ENCODE measurements around the gene MT1HL1.

Gene MT1HL1

DNA sequence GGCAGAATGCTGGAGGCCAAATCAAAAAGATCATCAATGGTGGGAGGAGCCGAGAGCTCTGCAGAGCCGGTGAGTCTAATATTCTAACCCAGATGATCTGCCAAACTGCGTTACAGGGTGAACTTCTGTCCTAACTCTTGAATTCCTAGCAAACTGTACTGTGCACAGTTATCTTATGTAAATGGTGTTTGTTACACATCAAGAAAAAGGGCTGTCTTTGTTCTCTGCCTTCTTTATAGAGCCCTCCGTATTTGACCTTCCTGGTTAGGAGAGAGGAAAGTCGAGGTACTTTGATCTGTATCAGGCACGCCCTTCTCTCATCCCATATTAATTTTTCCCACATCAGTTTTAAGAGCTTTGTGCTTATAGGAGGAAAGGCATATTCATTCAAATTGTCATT is 37.6 kb downstream of the MT1HL1 start:
- FAIRE-seq: no peak

GRCh38 chr1:236963920-236964319 is 40.3 kb downstream of the MT1HL1 start:
- no peak for FAIRE-seq

- FAIRE-seq: no peak
Measured at GRCh38 chr1:236959112-236959511, 45.1 kb downstream of the MT1HL1 start.

- FAIRE-seq: no peak
Measured at GRCh38 chr1:236957235-236957634, 47.0 kb downstream of the MT1HL1 start.

Data from G401.6 (cell line).